Left lung (tissue), 10 donors: Measurements from ENCODE around the gene SCUBE1. TPM values are rescaled to one million over a fixed set of nuclear protein-coding genes. Genes with fewer than 3 reads are reported as not detected.
"Not testable (repeated sequence)": the region's sequence is repeated elsewhere in the genome, so short reads cannot be mapped to it uniquely, and the experiment has no call there.

Experiments used
- ATAC-seq: fragments of 200-7000 bp; cut with Tn5 transposase; one replicate; pipeline ENCODE4 v1.9.1; 2020; ENCODE audit warnings: moderate library complexity
- DNase-seq, 4 donors: peaks; one replicate each; pipeline ENCODE4 v3.0.0-alpha.2; 2013 to 2020
- H3K27ac ChIP-seq, 2 donors: fragments of 200-600 bp; sonication (generic) in 1 of 2; one replicate each; pipeline versions ENCODE4 v1.5.0 to v1.8.0; 2020 to 2021
- H3K27me3 ChIP-seq, 2 donors: fragments of 200-600 bp; sonication (generic) in 1 of 2; one replicate each; pipeline versions ENCODE4 v1.5.0 to v1.8.0; 2020 to 2021
- H3K36me3 ChIP-seq, 2 donors: fragments of 200-600 bp; sonication (generic) in 1 of 2; one replicate each; pipeline versions ENCODE4 v1.5.0 to v1.8.0; 2020 to 2021
- H3K4me1 ChIP-seq, 2 donors: fragments of 200-600 bp; one replicate each; pipeline ENCODE4 v1.8.0; 2021
- H3K4me3 ChIP-seq, 2 donors: fragments of 200-600 bp; sonication (generic) in 1 of 2; one replicate each; pipeline versions ENCODE4 v1.5.0 to v1.8.0; 2020 to 2021; ENCODE audit warnings: mild to moderate bottlenecking in 1 of 2
- H3K9me3 ChIP-seq, 2 donors: fragments of 200-600 bp; sonication (generic) in 1 of 2; one replicate each; pipeline versions ENCODE4 v1.5.0 to v1.8.0; 2020 to 2021
- CTCF ChIP-seq, 2 donors: fragments of 200-600 bp; sonication (generic) in 1 of 2; IDR thresholded peaks; one replicate each; pipeline versions ENCODE4 v1.5.0 to v1.8.0; 2021; ENCODE audit warnings: antibody characterized with exemption in 2 of 2
- intact Hi-C, 2 donors: fragments of 100-400 bp; cut with DNase I; formaldehyde crosslinking; loops; one replicate each; pipeline versions ENCODE4 v1.11.2 to v1.14.2; 2022
- polyA plus RNA-seq, 6 donors: library from polyadenylated mRNA; unstranded; fragments of 120-200 nt; gene quantifications; one replicate each; pipeline ENCODE4 v1.2.1, GENCODE V29; 2013; ENCODE audit not compliant: insufficient read length in 6 of 6
- total RNA-seq, 2 donors: library from RNA; stranded (reverse); fragmentation: NEBNext Ultra II Directional; extraction: Animal tissue kit (Norgen Biotek cat#: 25700); gene quantifications; one replicate each; pipeline ENCODE4 v1.2.1, GENCODE V29; 2021
- donor health status: DM: no; HTN: yes; CAD: no.
- donor health status: DM: no; HTN: no; CAD: no.

SCUBE1 gene
- total and polyA plus RNA-seq, 8 donors, result 1.1 to 5.0 (median 2.0) TPM

GRCh38 chr22:43289531-43289963, 53.6 kb downstream of the SCUBE1 start:
- H3K27me3 ChIP-seq, result no peaks in the 10 kb centered on the region
- no peaks in the 10 kb centered on the region for H3K9me3 ChIP-seq
- peak overlapping the region in 1 of 2 donors; percentile 3 for H3K4me3 ChIP-seq
- TF ChIP-seq CTCF (IDR thresholded peaks at IDR 0.05), result no peak
- intact Hi-C loops, result no loop called here
- peaks cover 14 to 33% of the 10 kb centered on the region in 2 donors for H3K4me1 ChIP-seq
- peak overlapping the region in 1 of 2 donors; percentile 61 for H3K27ac ChIP-seq
- peak; percentile 71 for ATAC-seq
- H3K36me3 ChIP-seq, result no peaks in the 10 kb centered on the region
- DNase-seq, result no peak

GRCh38 chr22:43288807-43289420, 54.3 kb downstream of the SCUBE1 start:
- TF ChIP-seq CTCF (IDR thresholded peaks at IDR 0.05), result no peak
- Histone ChIP-seq H3K27ac (peak overlapping the region in 1 of 2 donors; percentile 61), H3K4me1 (peaks cover 14 to 28% of the 10 kb centered on the region in 2 donors), H3K9me3 (no peaks in the 10 kb centered on the region), H3K36me3 (no peaks in the 10 kb centered on the region), H3K27me3 (no peaks in the 10 kb centered on the region), H3K4me3 (no peak overlapping the region)
- intact Hi-C loops, result no loop called here
- ATAC-seq (peak; percentile 13), DNase-seq (no peak)

- TF ChIP-seq CTCF (IDR thresholded peaks at IDR 0.05), result no peak
- H3K4me1 ChIP-seq, result peaks cover 14 to 23% of the 10 kb centered on the region in 2 donors
- no peaks in the 10 kb centered on the region for H3K27me3 ChIP-seq
- no peak overlapping the region for H3K4me3 ChIP-seq
- no peaks in the 10 kb centered on the region for H3K36me3 ChIP-seq
- DNase-seq (no peak), ATAC-seq (no peak)
- H3K27ac ChIP-seq, result no peak overlapping the region
- intact Hi-C loops, result no loop called here
- H3K9me3 ChIP-seq, result no peaks in the 10 kb centered on the region
These were observed 54.8 kb downstream of the SCUBE1 start for GRCh38 chr22:43288378-43288777.

GRCh38 chr22:43287441-43287840, 55.7 kb downstream of the SCUBE1 start:
- intact Hi-C loops, result no loop called here
- Histone ChIP-seq H3K9me3 (no peaks in the 10 kb centered on the region), H3K27me3 (no peaks in the 10 kb centered on the region), H3K4me1 (peaks cover 14 to 21% of the 10 kb centered on the region in 2 donors), H3K27ac (no peak overlapping the region), H3K36me3 (no peaks in the 10 kb centered on the region), H3K4me3 (no peak overlapping the region)
- no peak for ATAC-seq
- TF ChIP-seq CTCF (IDR thresholded peaks at IDR 0.05), result no peak
- no peak for DNase-seq

- no peaks in the 10 kb centered on the region for H3K9me3 ChIP-seq
- H3K4me3 ChIP-seq, result no peak overlapping the region
- ATAC-seq (no peak), DNase-seq (no peak)
- no peaks in the 10 kb centered on the region for H3K27me3 ChIP-seq
- H3K4me1 ChIP-seq, result no peaks in the 10 kb centered on the region
- intact Hi-C loops, result no loop called here
- H3K27ac ChIP-seq, result no peak overlapping the region
- TF ChIP-seq CTCF (IDR thresholded peaks at IDR 0.05), result no peak
- H3K36me3 ChIP-seq, result no peaks in the 10 kb centered on the region
These were observed 61.8 kb downstream of the SCUBE1 start for GRCh38 chr22:43281394-43281793.

- H3K36me3 ChIP-seq, H3K9me3 ChIP-seq, H3K27me3 ChIP-seq, H3K4me1 ChIP-seq, intact Hi-C loops, H3K4me3 ChIP-seq, H3K27ac ChIP-seq, DNase-seq, ATAC-seq: not testable (repeated sequence)
These were observed 62.7 kb downstream of the SCUBE1 start for GRCh38 chr22:43280523-43280886.
